KOPT-K1 (cell line): Measurements from ENCODE around the gene CMTM5.
"Not testable (repeated sequence)": the region's sequence is repeated elsewhere in the genome, so short reads cannot be mapped to it uniquely, and the experiment has no call there.

Source experiments
- H3K27ac ChIP-seq: fragments of 200-600 bp; sonication (generic); 2 replicates; pipeline ENCODE4 v1.5.1; 2016; ENCODE audit warnings: antibody characterized with exemption, mild to moderate bottlenecking, low read depth, low read length; ENCODE audit not compliant: poor library complexity, severe bottlenecking
- H3K36me3 ChIP-seq: fragments of 200-600 bp; sonication (generic); 2 replicates; pipeline ENCODE4 v1.5.1; 2017; ENCODE audit warnings: antibody characterized with exemption, mild to moderate bottlenecking, low read length, moderate library complexity; ENCODE audit not compliant: insufficient read depth
- H3K9me3 ChIP-seq: fragments of 200-600 bp; sonication (generic); 2 replicates; pipeline ENCODE4 v1.5.1; 2017; ENCODE audit warnings: antibody characterized with exemption, low read length, mild to moderate bottlenecking; ENCODE audit not compliant: insufficient read depth, poor library complexity, severe bottlenecking

The CMTM5 gene

GRCh38 chr14:23406725-23407355 is 30.0 kb downstream of the CMTM5 start:
- Histone ChIP-seq H3K27ac (no peak overlapping the region), H3K36me3 (no peaks in the 10 kb centered on the region), H3K9me3 (no peaks in the 10 kb centered on the region)

GRCh38 chr14:23407516-23408306 is 30.9 kb downstream of the CMTM5 start, which contains the start of gene MYH6:
TSS of gene MYH6 (minus strand) at chr14:23408273. CDS start at chr14:23407223, 1,050 bp downstream.
- H3K36me3 ChIP-seq, result no peaks in the 10 kb centered on the region
- H3K9me3 ChIP-seq, result no peaks in the 10 kb centered on the region
- H3K27ac ChIP-seq, result no peak within 1 kb of the TSS

DNA sequence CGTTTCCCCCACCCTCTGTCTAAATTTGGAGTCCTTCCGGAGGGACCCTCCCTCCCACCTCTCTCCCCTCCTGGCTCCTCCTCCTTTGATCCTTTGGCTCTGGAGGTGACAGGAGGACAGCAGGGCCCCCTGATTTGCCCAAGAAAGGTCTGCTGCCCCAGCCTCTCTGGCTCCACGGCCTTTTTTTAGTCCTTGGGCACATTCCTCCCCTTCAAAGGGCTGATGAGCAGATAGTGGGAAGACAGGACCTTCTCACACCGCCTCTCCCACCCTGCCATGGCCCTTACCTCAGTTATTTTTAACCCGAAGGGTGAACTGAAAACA is 31.4 kb downstream of the CMTM5 start:
- no peaks in the 10 kb centered on the region for H3K36me3 ChIP-seq
- no peak overlapping the region for H3K27ac ChIP-seq
- H3K9me3 ChIP-seq, result no peaks in the 10 kb centered on the region

GRCh38 chr14:23409475-23409874 is 32.6 kb downstream of the CMTM5 start:
- Histone ChIP-seq H3K36me3 (no peaks in the 10 kb centered on the region), H3K27ac (no peak overlapping the region), H3K9me3 (no peaks in the 10 kb centered on the region)

- Histone ChIP-seq H3K9me3 (no peaks in the 10 kb centered on the region), H3K27ac (no peak overlapping the region), H3K36me3 (no peaks in the 10 kb centered on the region)
These were observed 33.3 kb downstream of the CMTM5 start for GRCh38 chr14:23409966-23410635.

DNA sequence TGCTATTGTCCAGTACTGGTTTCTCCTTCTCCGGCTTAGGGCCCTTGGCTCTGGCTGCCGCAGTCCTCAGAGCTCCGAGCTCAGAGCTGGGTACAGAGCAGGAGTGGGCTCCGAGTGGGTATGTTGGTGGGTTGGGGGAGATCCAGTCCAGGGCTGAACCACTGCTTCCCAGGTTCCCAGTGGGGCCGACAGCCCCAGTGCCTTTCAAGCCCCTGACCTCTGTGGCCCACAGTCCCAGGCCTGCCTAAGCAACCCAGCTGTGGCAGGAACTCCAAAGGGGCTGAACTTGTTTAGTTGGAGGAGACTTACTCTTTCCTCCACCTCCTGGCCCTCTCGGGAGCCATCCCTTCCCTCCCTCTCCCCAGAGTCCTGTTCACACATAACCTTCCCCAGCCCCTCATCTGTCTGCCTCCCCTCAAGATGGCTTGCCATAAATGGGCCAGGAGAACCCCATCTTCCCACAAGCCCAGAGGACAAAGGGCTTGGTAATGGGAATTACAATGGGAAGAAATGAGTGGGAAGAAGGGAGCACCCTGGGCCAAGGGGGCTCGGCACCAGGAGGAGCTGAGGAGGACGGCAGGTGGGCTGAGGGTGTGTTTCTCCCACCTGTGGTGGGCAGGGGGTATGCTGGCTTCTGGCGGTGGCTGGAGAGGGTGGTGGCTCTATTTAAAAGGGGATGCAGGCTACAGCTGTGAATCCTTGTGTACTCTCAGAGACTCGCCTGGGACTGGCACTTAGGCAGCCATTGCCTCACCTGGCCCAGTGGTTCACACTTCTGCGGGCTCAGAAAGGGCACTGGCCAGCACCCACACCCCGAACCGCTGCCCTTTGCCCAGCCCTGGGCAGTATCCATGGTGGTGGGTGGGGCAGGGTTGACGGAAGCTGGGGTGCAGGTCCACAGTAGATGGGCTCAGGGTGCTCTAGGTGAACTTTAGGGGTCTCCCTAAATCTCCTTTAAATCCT is 35.0 kb downstream of the CMTM5 start:
- H3K9me3 ChIP-seq, result no peaks in the 10 kb centered on the region
- no peak overlapping the region for H3K27ac ChIP-seq
- no peaks in the 10 kb centered on the region for H3K36me3 ChIP-seq

DNA sequence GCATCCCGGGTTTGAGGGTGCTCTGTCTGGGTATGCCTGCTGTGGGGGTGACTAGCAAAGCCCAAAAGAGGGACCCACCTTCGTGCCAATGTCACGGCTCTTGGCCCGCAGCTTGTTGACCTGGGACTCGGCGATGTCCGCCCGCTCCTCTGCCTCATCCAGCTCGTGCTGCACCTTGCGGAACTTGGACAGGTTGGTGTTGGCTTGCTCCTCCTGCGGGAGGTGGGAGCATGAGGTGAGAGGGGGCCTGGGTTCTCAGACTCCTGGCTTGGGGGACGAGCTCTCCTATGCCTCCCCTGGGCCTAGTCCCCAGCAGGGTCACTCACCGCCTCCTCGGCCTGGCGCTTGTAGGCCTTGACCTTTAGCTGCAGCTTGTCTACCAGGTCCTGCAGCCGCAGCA is 36.8 kb downstream of the CMTM5 start:
- Histone ChIP-seq H3K9me3 (no peaks in the 10 kb centered on the region), H3K36me3 (no peaks in the 10 kb centered on the region), H3K27ac (no peak overlapping the region)

- no peak overlapping the region for H3K27ac ChIP-seq
- H3K36me3 ChIP-seq, result no peaks in the 10 kb centered on the region
- H3K9me3 ChIP-seq, result no peaks in the 10 kb centered on the region
These were observed 37.4 kb downstream of the CMTM5 start for GRCh38 chr14:23414254-23414653.

DNA sequence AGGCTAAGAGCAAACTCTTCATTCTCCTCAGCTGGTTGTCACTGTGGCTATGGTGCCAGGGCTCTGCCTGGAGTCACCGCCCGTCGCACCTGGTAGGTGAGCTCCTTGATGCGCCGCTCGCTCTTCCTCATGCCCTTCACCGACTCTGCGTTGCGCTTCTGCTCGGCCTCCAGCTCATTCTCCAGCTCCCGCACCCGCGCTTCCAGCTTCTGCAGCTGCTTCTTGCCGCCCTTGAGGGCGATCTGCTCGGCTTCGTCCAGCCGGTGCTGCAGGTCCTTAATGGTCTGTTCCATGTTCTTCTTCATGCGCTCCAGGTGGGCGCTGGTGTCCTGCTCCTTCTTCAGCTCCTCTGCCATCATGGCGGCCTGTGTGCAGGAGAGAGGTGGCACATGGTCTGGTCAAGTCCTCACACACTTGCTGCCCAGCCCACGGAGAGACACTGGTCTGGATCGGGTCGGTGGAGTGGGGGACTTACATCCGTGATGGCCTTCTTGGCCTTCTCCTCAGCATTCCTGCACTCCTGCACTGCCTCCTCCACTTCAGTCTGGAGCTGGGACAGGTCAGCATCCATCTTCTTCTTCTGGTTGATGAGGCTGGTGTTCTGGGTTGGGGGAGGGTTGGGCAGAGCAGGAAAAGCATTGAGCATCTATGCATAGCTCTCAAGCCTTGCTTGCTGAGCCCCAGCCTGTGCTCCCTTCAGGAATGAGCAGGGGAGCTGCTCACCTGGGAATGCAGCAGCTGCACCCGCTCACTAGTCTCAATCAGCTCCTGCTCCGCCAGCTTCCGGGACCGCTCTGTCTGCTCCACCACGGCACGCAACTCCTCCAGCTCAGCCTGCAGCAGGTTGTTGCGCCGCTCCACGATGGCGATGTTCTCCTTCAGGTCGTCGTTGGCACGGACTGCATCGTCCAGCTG is 38.3 kb downstream of the CMTM5 start:
- Histone ChIP-seq H3K36me3 (no peaks in the 10 kb centered on the region), H3K9me3 (no peaks in the 10 kb centered on the region), H3K27ac (no peak overlapping the region)

DNA sequence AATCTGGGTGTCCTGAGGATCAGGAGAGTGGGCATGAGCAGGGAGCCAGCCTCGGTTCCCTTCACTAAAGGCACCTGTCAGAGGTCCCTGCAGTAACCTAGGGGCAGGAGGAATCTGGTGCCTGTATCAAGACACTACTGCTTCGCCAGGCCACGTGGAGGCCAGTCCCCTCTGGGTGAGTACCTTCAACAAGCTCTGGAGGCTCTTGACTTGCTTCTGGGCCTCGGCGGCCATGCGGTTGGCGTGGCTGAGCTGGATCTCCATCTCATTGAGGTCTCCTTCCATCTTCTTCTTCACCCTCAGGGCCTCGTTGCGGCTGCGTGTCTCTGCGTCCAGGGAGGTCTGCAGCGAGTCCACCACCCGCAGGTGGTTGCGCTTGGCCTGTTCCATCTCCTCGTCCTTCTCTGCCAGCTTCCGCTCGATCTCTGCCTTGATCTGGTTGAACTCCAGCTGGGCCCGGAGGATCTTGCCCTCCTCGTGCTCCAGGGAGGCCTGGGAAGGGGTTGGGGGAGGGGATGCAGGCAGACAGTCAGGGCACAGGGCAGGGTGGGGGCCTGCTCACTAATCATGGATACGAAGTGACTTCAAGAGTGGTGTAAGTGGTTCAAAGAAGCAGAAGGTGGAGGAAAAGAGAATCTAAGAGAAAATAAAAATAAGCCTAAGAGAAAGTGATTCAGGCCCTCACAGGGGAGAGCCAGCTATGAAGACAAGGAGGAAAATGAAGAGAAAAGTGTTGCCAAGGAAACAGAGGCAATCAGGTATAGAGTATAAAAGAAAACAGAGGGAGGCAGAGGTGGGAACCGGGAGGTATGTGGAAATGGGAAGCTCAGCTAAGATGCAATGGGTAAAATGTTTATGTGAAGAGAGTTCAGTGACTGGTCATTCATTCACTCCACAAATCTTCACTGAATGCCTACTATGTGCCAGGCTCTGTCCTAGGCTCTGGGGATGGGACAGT is 39.3 kb downstream of the CMTM5 start:
- no peak overlapping the region for H3K27ac ChIP-seq

DNA sequence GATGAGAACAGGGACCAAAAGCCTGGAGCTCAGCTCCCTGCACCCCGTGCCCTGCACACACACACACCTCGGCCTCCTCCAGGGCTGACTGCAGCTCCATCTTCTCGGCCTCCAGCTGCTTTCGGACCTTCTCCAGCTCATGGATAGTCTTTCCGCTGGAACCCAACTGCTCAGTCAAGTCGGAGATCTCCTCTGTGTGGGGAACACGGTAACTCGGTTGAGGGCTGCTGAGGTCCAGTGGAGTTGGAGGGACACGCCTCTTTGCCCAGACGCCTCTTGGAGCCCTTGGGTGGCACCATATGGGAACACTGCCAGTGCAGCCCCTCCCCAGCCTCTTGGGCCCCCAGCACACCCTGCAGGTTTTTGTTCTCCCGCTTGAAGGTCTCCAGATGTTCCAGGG is 40.0 kb downstream of the CMTM5 start:
- Histone ChIP-seq H3K36me3 (no peaks in the 10 kb centered on the region), H3K9me3 (no peaks in the 10 kb centered on the region), H3K27ac (no peak overlapping the region)

More for the DNA sequence above, 39.3 kb downstream of the CMTM5 start:
- no peaks in the 10 kb centered on the region for H3K36me3 ChIP-seq
- H3K9me3 ChIP-seq, result no peaks in the 10 kb centered on the region

DNA sequence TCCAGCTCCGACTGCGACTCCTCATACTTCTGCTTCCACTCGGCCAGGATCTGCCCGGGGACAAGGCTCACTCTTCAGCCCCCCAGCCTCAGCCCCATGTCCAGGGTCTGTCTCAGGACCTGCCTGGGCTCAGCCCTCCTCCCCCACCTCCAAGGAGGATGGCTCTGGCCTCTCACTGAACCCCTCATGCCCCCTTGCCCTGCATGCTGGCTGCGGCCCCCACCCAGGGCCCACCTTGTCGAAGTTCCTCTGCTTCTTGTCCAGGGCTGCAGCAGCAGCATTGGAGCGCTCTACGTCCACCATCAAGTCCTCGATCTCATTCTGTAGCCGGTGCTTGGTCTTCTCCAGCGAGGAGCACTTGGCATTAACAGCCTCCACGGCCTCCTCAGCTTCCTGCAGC is 40.4 kb downstream of the CMTM5 start:
- H3K9me3 ChIP-seq, H3K27ac ChIP-seq, H3K36me3 ChIP-seq: not testable (repeated sequence)

DNA sequence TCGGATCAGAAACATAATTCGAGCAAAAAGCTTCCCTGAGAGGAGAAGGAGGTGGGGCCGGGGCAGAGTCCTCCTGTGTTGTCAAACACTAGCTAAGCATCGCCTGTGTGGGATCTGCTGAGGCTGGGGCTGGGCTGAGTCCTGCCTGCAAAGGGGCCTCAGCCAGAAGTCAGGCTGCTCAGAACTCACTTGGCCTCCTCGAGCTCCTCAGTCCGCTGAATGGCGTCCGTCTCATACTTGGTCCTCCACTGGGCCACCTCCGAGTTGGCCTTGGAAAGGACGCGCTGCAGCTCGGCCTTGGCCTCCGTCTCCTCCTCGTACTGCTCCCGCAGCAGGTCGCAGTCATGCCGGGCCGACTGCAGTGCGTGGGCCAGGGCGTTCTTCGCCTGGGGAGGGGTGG is 41.2 kb downstream of the CMTM5 start:
- Histone ChIP-seq H3K36me3 (no peaks in the 10 kb centered on the region), H3K27ac (no peak overlapping the region), H3K9me3 (no peaks in the 10 kb centered on the region)
